NCI-H1417 treated with DMSO at 0.1 percent for 48 hours (cell line): Measurements from ENCODE around the gene FBP1.

ENCODE experiments used
- DNase-seq: peaks from one replicate; lab custom pipeline; 2025; lab: John Stamatoyannopoulos, UW

The FBP1 gene

DNA sequence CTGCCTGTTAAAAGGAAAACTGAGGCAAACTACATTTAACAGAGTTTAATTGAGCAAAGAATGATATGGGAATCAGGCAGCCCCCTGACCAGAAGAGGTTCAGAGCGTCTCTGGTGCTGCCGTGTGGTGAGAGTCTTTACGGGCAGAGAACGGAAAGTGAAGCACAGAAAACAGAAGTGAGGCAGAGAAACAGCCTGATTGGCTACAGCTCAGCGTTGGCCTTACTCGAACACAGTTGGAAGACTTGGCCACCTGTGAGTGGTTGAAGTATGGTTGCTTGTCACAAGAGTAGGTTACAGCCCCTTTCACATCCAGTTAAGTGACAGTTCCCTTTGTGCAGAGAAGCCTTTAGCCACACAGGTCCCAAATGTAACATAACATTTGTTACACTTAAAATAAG lies 16.9 kb upstream of the FBP1 start:
- DNase-seq, result no peak

- DNase-seq, result no peak
Measured at GRCh38 chr9:94655739-94656138, 16.4 kb upstream of the FBP1 start.

GRCh38 chr9:94654165-94654894 lies 15.0 kb upstream of the FBP1 start:
- no peak for DNase-seq

DNA sequence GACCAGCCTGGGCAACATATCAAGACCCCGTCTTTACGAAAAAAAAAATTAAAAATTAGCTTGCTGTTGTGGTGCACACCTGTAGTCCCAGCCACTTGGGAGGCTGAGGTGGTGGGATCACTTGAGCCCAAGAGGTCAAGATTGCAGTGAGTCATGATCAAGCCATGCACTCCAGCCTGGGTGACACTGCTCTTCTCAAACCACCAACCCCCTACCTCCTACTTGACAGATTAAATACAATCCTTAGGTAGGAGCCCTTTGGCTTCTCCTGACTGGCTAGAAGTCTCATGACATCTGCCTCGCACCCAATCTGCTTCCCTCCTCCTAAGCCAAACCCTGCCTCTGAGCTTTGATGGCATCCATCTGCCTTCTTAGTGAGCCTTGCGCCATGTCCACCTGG lies 11.6 kb upstream of the FBP1 start:
- no peak for DNase-seq

GRCh38 chr9:94649100-94649819 lies 9.9 kb upstream of the FBP1 start:
- no peak for DNase-seq

- no peak for DNase-seq
Measured at GRCh38 chr9:94648185-94648584, 8.9 kb upstream of the FBP1 start.

GRCh38 chr9:94645901-94646300 lies 6.6 kb upstream of the FBP1 start:
- no peak for DNase-seq

GRCh38 chr9:94644543-94644942 lies 5.2 kb upstream of the FBP1 start:
- DNase-seq, result no peak

DNA sequence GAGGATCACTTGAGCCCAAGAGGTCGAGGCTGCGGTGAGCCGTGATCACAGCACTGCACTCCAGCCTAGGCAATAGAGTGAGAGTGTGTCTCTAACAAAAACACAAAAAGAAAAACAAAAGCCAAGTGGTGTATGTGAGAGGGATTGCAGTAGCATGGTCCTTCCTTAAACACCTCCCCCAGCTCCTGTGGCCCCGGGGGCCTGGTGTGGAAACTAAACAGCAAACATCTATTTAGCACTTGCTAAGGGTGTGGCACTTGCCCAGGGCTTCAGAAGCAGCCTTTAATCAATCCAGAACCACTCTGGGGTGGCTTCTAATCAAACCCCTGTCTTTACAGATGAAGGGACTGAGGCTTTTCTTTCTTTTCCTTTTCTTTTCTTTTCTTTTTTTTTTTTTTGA lies 4.4 kb upstream of the FBP1 start:
- DNase-seq, result no peak

DNA sequence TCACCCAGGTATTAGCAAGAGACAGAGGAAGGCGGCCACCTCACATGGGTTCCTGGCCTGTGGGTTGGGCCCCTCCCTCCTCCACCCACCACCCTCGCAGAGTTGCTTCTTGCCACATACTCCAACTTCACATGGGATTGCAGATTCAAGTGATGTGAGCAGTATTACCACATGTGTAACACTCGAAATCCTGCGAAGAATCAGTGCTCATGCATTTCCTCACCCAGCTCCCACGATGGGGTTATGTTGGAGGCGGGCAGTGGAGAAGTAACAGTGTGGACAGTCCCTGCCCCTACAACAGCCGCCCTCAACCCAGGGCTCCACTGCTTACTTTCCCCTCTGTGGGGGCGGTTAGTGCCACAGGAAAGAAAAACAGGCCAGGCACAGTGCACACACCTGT lies 3.9 kb upstream of the FBP1 start:
- no peak for DNase-seq

DNA sequence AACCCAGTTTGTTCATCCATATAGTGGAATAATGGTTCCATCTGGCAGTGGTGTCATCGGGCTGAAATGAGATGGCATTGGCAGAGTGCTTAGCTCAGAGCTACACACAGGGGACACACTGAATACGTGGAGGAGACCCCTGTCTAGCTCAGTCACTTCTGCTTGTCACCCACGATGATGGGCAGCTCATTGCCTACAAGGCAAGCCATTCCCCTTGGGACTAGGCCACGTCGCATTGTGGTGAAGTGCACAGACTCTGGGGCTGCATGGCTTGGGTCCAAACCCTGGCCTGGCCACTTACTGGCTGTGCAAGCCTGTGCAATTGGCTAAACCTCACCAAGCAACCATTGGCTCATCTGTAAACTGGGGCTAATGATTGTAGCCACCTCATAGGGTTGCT lies 3.2 kb upstream of the FBP1 start:
- DNase-seq, result no peak

DNA sequence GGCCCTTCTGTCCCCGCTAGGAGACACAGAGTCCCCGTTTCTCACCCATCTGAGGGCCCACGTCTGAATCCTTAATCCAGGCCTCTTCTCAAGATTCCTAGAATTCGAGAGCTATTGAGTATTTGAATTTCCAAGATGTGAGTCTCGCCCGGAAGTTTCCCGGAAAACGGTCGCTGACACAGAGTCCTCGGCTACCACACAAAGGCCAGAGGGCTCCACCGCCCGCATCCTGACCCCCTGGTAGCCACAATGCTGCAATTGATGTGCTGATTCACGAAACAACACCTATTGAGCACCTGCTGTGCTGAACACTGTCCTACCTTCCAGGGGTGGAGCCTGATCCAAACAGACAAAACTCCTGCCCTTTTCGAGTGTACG lies 670 bp upstream of the FBP1 start:
- DNase-seq, result no peak

DNA sequence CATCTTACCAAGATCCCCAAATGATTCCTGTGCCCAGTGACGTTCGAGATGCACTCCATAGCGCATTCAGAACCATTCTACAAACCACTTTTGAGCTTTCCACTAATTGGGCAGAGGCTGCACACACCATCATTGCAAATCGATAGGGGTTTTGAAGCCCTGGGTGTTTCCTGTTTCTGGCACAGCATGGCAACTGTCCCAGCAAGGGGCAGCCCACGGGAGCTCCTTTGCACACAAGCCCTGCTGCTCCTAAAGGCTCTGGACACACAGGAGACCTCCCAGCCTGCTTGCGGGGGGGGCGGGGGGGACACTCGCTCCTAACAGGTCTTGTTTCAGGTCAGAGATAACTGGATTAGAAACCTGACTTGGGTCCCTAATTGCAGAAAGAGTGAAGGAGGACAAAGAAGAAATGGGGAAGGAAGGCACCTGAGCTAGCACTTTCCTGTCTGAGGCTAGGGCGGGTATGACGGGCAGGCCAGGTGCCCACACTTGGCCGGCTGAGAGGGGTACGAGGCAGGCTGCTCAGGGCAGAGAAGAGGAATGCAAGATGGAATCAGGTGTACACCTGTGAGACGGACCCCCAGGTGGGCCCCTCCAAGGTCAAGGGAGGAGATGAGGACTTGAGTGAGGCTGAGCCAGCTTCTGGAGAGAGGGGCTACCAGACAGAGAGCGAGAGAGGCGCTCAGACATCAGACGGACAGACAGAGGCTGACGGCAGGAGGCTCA lies 820 bp downstream of the FBP1 start:
- DNase-seq, result no peak

DNA sequence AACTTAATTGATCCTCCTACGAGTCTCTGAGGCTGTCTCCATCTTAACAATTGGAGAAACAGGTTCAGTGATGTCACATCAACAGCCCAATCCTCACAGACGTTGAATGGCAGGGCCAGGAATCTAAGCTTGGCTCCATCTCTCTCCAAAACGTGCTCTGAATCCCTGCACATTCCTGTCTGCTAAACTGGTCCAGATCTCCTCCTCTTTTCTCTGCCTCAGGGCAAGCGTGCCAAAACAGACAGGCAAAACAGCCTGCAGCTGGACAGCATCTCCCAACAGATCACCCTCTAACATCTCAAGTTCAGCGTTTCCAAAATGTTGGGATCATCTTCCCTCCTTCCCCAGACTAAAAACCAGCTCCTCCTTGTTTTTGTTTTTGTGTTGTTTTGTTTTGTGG lies 6.6 kb downstream of the FBP1 start:
- DNase-seq, result no peak

GRCh38 chr9:94631599-94631998 lies 7.7 kb downstream of the FBP1 start:
- no peak for DNase-seq

DNA sequence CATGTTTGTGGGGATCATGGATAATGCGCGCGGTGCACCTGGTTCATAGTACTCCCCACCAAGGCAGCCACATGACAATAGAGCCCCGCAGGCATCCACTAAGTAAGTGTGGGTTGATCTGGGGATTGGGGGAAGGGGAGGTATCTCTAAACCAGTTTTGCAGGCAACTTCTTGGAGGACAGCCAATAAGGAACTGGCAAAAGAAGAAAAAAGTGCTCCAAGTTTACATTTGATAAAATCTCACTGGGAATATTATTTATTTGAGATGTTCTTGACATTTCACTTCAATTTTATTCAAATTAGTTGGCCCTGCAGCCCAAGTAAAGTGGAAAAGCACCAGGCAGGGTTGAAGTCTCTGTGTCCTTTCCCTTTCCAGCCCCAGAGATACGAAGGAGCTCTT lies 8.5 kb downstream of the FBP1 start:
- DNase-seq, result no peak

- no peak for DNase-seq
Measured at GRCh38 chr9:94630281-94630680, 9.0 kb downstream of the FBP1 start.

DNA sequence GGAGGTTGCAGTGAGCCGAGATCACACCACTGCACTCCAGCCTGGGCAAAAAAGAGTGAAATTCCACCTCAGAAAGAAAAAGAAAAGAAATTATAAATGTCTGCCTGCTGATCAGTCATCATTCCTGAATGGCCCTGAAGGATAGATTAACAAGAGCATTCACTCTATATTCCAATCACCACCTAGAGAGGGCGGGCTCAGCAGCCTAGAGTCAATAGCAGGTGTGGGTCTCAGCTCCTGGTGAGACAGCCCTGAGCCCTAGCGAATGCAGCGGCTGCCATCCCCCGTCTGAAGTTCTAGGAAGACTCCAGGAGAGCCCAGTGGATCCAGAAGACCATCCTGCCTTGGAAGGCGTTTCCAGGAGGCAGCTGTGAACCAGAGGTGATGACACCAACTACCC lies 12.0 kb downstream of the FBP1 start:
- no peak for DNase-seq

GRCh38 chr9:94625835-94626234 lies 13.5 kb downstream of the FBP1 start:
- no peak for DNase-seq

GRCh38 chr9:94624629-94625028 lies 14.7 kb downstream of the FBP1 start:
- no peak for DNase-seq

DNA sequence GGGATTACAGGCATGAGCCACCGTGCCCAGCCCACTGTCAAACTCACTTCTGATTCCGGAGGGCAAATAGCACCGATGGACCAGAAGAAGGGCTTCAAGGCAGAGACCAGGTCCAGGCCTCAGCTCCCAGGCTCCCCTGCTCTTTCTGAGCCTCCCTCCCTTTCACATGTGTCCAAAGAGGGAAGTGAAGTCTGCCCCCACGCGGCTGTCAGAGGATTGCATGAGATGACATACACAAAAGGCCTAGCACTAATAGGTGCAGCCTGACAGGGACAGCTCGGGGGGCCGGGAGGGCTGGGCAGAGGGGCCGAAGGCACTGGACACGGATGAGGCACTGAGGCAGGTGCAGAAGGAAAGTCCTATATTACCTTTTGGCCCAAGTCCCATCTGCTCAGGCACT lies 16.1 kb downstream of the FBP1 start:
- DNase-seq, result no peak

- no peak for DNase-seq
Measured at GRCh38 chr9:94622087-94622800, 17.1 kb downstream of the FBP1 start.

DNA sequence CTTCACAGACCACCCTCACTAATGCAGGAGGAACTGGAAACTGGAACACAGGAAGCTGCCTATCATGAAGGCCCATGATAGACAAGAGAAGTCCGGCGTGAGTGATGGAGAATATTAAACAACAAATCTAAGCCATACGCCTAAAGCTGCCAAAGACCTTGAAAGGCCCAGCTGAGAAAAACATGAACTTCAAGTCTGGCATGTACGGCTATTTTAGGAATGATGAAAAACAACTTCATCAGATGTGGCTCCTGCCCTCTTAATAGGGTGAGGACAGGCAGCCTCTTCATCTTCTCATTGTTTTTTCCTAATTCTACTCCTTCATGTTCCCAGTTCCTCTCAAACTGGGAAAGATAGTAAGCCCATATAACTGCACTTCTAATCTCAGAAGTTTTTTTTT lies 20.3 kb downstream of the FBP1 start:
- DNase-seq, result no peak
